ENCODE measurements around the gene CEP164. TPM values are rescaled to one million over a fixed set of nuclear protein-coding genes. Genes with fewer than 3 reads are reported as not detected.

The CEP164 gene
- total RNA-seq, 4 donors from 2014 or later, result 3.4 to 9.2 (median 5.8) TPM

- intact Hi-C loops (cut with DNase I; ENCODE audit: low total_unique reads) (no loop called here), in situ Hi-C loops (cut with MboI; ENCODE audit: low sequenced_read_pairs in 4 of 4) (no loop called here)
- ATAC-seq (no peak), DNase-seq (no peak)
- TF ChIP-seq POLR2A (IDR thresholded peaks at IDR 0.05), result no peak
- no peak for TF ChIP-seq CTCF (IDR thresholded peaks at IDR 0.05 in 4 of 5, conservative IDR thresholded peaks at IDR 0.05 in 1 of 5)
- H3K36me3 ChIP-seq, result peaks cover 0 to 16% of the 10 kb centered on the region in 2 donors
- no peak overlapping the region for H3K4me3 ChIP-seq
- no peak overlapping the region for H3K27ac ChIP-seq
- no peaks in the 10 kb centered on the region for H3K4me1 ChIP-seq
- H3K27me3 ChIP-seq, result no peaks in the 10 kb centered on the region
- H3K9me3 ChIP-seq, result no peaks in the 10 kb centered on the region
These were observed 7.7 kb downstream of the CEP164 start for GRCh38 chr11:117335399-117335798.

- no peak for DNase-seq
- no peak for ATAC-seq
- no peak overlapping the region for H3K27ac ChIP-seq
- no peaks in the 10 kb centered on the region for H3K27me3 ChIP-seq
- no peak overlapping the region for H3K4me3 ChIP-seq
- intact Hi-C loops (cut with DNase I; ENCODE audit: low total_unique reads) (no loop called here), in situ Hi-C loops (cut with MboI; ENCODE audit: low sequenced_read_pairs in 4 of 4) (no loop called here)
- no peaks in the 10 kb centered on the region for H3K4me1 ChIP-seq
- no peaks in the 10 kb centered on the region for H3K9me3 ChIP-seq
- peaks cover 0 to 16% of the 10 kb centered on the region in 2 donors for H3K36me3 ChIP-seq
- TF ChIP-seq CTCF (IDR thresholded peaks at IDR 0.05 in 4 of 5, conservative IDR thresholded peaks at IDR 0.05 in 1 of 5) (no peak), POLR2A (IDR thresholded peaks at IDR 0.05) (no peak)
These were observed 9.4 kb downstream of the CEP164 start for GRCh38 chr11:117337076-117337475.

GRCh38 chr11:117345039-117345438 lies 17.4 kb downstream of the CEP164 start:
- H3K9me3 ChIP-seq, result no peaks in the 10 kb centered on the region

GRCh38 chr11:117354550-117354949 lies 26.9 kb downstream of the CEP164 start:
- in situ Hi-C loops (cut with MboI; ENCODE audit: low sequenced_read_pairs in 4 of 4), result no loop called here
- no peak for TF ChIP-seq CTCF (IDR thresholded peaks at IDR 0.05 in 4 of 5, conservative IDR thresholded peaks at IDR 0.05 in 1 of 5)
- no peak for TF ChIP-seq POLR2A (IDR thresholded peaks at IDR 0.05)
- Histone ChIP-seq H3K9me3 (no peaks in the 10 kb centered on the region), H3K4me3 (no peak overlapping the region), H3K27me3 (no peaks in the 10 kb centered on the region), H3K4me1 (no peaks in the 10 kb centered on the region), H3K36me3 (peaks cover 0 to 32% of the 10 kb centered on the region in 2 donors), H3K27ac (no peak overlapping the region)
- intact Hi-C loops (cut with DNase I; ENCODE audit: low total_unique reads), result no loop called here
- no peak for DNase-seq
- no peak for ATAC-seq

More at GRCh38 chr11:117345039-117345438, 17.4 kb downstream of the CEP164 start:
- Histone ChIP-seq H3K27me3 (no peaks in the 10 kb centered on the region), H3K4me1 (no peaks in the 10 kb centered on the region), H3K4me3 (no peak overlapping the region), H3K27ac (no peak overlapping the region), H3K36me3 (peaks cover 0 to 21% of the 10 kb centered on the region in 2 donors)
- in situ Hi-C loops (cut with MboI; ENCODE audit: low sequenced_read_pairs in 4 of 4), result no loop called here
- DNase-seq, result no peak
- intact Hi-C loops (cut with DNase I; ENCODE audit: low total_unique reads), result no loop called here
- TF ChIP-seq POLR2A (IDR thresholded peaks at IDR 0.05) (no peak), CTCF (IDR thresholded peaks at IDR 0.05 in 4 of 5, conservative IDR thresholded peaks at IDR 0.05 in 1 of 5) (no peak)
- ATAC-seq, result no peak

All from gastrocnemius medialis (tissue), 4 donors.